Stimulated activated CD8-positive, alpha-beta memory T cell treated with anti-CD3 and anti-CD28 coated beads, Interleukin-15, amount 100 ng/mL, for 24 hours (primary cell): ENCODE data around the gene CDK12.

Experiments used
- DNase-seq: peaks from one replicate; pipeline ENCODE4 v3.0.0-alpha.2; 2020; ENCODE audit warnings: low read depth

The CDK12 gene

DNA sequence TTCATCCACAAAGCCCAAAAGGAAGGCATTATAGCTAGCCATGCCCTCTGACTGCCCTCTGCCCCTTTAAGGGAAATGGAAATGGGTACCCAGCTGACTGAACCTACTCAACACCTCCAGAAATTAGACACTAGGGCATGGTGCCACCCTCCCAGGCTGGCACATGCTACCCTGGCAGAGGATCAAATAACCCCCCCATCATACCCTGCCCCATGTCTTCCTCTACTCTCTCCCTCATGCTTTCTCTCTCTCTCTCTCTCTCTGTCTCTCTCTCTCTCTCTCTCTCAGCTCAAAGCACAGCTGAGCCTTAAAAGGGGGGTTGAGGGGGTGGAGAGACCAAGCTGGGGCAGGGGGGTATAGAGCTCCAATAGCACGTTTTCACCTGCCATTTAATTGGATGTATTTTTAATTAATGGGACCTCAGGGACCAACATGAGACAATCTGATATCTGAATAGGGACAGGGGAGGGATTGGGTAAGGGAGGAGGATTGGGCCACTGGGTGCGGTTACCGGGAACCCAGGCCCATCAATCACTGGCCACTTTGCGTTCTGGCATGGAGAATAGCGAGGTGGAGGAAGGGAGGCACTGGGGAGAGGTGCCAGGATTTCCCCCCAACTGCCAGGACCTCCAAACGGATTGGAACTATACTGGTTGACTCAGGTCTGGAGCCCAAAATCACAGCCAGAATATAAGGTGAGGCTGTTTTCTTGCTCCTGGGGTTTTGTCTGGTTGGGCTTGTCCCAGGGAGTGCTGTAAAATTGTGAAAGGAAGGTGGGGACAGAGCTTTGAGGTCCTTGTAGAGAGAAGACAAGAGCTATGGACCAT, 88.7 kb downstream of the CDK12 start:
- no peak for DNase-seq

GRCh38 chr17:39551879-39552278, 90.6 kb downstream of the CDK12 start:
- no peak for DNase-seq

DNA sequence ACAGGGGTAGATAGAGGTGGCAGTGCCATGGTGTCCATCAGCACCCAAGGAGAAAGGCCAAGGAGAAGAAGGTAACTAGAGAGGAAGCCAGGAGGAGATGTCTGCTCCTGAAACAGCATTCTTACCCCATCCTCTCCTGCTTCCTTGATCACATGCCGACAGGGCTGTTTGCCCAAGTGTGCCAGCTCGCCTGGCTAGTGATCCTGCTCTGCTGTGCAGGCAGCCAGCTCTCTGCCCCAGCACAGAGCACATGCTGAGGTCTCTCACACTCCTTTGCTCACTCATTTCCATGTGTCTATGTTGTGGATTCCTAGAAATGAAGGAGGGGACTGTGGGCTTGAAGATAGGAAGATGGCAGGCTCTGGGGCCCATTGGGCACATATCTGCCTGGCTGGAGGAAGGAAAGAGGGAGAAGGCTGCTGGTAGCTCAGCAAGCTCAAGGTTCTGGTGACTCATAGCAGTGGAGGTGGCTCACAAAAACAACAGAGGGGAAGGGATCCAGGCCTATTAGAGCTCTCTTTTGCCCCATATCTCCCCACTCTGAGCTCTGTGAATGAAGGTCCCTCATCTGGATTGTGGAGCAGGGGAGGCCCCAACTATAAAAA, 92.2 kb downstream of the CDK12 start:
- no peak for DNase-seq

GRCh38 chr17:39555368-39555767, 94.1 kb downstream of the CDK12 start:
- no peak for DNase-seq

DNA sequence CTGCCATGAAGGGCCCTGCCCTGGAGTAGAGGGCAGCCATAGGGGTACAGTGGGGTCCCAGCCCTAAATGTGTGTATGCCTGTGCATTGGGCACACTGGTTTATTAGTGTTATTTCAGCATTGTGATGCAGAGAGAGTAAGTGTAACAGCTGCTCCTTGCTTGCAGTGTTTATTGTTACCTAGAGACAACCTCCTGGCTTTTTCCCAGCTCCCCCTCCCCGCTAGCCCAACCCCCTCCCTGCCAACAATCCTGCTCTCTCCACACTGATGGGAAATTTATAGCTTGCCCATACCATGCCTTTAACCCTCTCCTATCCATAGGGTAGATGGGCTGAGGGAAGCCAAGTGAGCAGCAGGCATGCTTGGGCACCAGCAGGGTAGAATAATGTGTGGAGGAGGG, 95.1 kb downstream of the CDK12 start:
- DNase-seq, result no peak

GRCh38 chr17:39562395-39562794, 101.1 kb downstream of the CDK12 start:
- no peak for DNase-seq

DNA sequence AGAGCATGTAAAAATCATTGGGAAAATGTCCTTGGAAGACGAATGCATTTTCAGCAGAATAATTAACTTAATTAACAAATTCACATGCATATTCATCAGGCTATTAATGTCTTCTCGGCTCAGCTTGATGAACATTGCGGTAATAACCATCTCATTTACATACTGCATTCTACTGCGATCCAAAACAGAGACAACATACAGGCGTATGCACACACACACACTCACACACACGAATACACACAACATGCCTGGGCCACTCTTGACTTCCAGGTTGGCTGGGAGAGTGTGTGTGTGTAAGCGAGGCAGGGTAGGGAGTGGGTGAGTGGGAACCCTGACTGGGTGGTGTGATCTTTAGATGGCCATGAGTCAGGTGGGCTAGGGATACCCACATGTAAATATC, 101.7 kb downstream of the CDK12 start:
- no peak for DNase-seq

DNA sequence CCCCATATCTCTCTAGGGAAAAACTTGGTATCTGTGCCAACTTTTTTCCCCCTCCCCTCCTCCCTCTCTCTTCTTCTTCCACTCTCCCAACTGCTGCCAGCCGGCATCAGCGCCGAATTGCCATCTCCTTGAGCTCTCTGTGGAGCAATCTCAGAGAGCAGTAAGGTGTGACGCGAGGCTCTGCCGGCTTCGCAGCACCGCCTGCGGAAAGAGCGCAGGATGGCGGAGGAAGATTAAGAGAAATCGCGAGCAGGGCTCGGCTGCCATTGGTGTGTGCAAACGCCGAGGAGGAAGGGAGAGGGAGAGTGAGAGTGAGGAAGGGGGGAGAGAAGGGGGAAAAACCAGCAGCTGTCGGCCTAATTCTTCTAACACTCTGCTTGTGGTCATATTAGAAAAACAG, 102.2 kb downstream of the CDK12 start:
- DNase-seq, result no peak

DNA sequence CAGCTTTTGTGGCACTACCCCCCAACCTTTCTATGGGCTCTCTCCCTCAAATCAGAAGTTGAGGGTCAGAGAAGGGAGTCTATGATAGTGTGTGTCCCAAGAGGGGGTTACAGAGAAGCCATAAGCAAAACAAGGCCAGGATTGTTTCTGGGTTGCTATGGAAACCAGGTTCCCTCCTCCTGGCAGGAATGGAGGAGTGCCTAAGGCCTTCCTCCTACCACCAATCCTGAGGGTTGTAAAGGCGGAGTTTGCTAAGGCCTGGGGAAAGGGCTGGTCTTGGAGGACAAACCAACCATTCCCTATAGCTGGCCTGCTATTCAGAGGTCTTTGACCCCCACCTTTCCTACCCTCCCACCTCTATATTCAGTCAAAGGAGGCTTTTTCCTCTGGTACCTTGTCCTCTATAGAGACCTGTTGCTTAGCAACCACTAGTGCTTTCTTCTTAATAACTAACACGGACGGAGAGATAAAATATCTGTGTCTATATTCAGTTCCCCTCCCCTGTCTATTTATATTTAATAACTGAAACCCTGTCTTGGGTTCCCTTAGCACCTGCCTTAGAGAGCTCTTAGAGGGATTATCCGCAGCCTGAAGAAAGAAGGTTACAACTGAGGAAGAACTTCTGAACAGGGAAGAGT, 103.0 kb downstream of the CDK12 start:
- no peak for DNase-seq

- DNase-seq, result no peak
These were observed 105.0 kb downstream of the CDK12 start for GRCh38 chr17:39566094-39566850.

- DNase-seq, result no peak
These were observed 107.4 kb downstream of the CDK12 start for GRCh38 chr17:39568702-39569101.

DNA sequence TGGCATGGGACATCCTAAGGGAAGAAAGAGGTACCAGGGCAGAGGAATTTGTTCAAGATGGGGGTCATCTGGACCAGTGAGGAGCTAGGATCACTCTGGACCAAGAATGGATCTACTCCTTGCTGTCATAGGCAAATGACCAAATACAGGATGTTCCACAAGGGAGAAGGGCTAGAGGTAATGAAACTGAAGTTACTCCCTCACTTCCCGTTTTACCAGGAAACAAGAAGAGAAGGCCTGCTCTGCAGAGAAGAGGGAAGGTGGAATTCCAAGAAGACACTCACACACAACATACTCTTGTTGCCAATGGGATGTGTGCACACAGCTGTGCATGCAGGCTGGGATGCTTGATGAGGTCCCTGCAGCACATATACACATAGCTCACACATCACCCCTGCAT, 107.8 kb downstream of the CDK12 start:
- DNase-seq, result no peak

DNA sequence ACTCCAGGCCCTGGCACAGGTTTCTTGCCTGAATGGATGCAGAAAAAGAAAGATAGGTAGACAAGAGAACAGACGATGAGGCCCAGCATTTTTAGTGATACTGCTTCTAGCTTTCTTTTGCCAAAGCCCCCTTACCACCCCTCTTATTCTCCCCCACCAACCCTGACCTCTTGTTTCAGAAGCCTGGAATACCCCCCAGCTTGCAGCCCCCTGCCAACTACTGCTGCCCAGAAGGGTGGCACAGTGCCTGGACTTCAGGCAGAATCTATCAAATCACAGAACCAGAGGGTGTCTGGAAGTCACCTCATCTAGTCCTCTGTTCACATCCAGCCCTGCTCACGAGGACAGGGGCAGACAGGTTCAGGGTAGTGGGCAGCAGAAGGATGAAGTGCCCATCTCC, 110.8 kb downstream of the CDK12 start:
- DNase-seq, result no peak

- DNase-seq, result no peak
These were observed 112.4 kb downstream of the CDK12 start for GRCh38 chr17:39573447-39574298.

- no peak for DNase-seq
These were observed 114.9 kb downstream of the CDK12 start for GRCh38 chr17:39576187-39576586.

- no peak for DNase-seq
These were observed 117.0 kb downstream of the CDK12 start for GRCh38 chr17:39578272-39578671.

- no peak for DNase-seq
These were observed 118.2 kb downstream of the CDK12 start for GRCh38 chr17:39579318-39580081.

- DNase-seq, result no peak
These were observed 118.8 kb downstream of the CDK12 start for GRCh38 chr17:39580082-39580468.

- no peak for DNase-seq
These were observed 119.9 kb downstream of the CDK12 start for GRCh38 chr17:39581071-39581758.

DNA sequence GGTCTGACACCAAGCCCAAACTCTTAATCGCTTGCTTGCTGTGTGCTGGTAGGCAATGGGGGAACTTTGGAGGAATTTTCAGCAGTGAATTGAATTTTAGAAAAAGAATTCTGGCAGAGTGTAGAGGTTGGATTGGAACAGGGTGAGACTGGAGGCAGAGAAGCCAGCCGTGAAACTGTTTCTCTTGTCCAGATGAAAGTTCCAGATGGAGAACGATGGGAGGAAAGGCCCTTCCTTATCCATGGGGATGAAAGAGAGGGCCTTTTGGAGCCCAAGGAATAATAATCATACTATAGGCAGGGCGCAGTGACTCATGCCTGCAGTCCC, 120.4 kb downstream of the CDK12 start:
- DNase-seq, result no peak
